Ishikawa (cell line): Measurements from ENCODE around the gene MACF1.

ENCODE experiments used
- CEBPB ChIP-seq: IDR thresholded peaks from 2 replicates; pipeline ENCODE4 v1.6.1; 2012
- CREB1 ChIP-seq: IDR thresholded peaks from 2 replicates; pipeline ENCODE4 v1.6.1; 2012; ENCODE audit warnings: low read depth
- EGR1 ChIP-seq: IDR thresholded peaks from 2 replicates; pipeline ENCODE4 v1.6.1; 2012
- EP300 ChIP-seq: IDR thresholded peaks from 2 replicates; pipeline ENCODE4 v1.6.1; 2012; ENCODE audit warnings: borderline replicate concordance
- FOXM1 ChIP-seq: IDR thresholded peaks from 2 replicates; pipeline ENCODE4 v1.6.1; 2012; ENCODE audit warnings: low read depth, borderline replicate concordance
- NFIC ChIP-seq: IDR thresholded peaks from 2 replicates; pipeline ENCODE4 v1.6.1; 2012
- RAD21 ChIP-seq: IDR thresholded peaks from 2 replicates; pipeline ENCODE4 v1.6.1; 2012; ENCODE audit warnings: low read depth
- TAF1 ChIP-seq: IDR thresholded peaks from 2 replicates; pipeline ENCODE4 v1.6.1; 2012; ENCODE audit warnings: low read depth, mild to moderate bottlenecking
- TCF12 ChIP-seq: IDR thresholded peaks from 2 replicates; pipeline ENCODE4 v1.6.1; 2012; ENCODE audit warnings: low read depth
- TEAD4 ChIP-seq: IDR thresholded peaks from 2 replicates; pipeline ENCODE4 v1.6.1; 2012
- YY1 ChIP-seq: IDR thresholded peaks from 2 replicates; pipeline ENCODE4 v1.6.1; 2012; ENCODE audit warnings: low read depth
- ZBTB7A ChIP-seq: IDR thresholded peaks from 2 replicates; pipeline ENCODE4 v1.6.1; 2012; ENCODE audit warnings: low read depth
- TF ChIP-seq, protein P1 (sequence below): IDR thresholded peaks from 2 replicates; pipeline ENCODE4 v1.6.1; 2012; ENCODE audit warnings: low read depth, mild to moderate bottlenecking
- TF ChIP-seq, protein P2 (sequence below): IDR thresholded peaks from 2 replicates; pipeline ENCODE4 v1.6.1; 2012
- TF ChIP-seq, protein P3 (sequence below): IDR thresholded peaks from 2 replicates; pipeline ENCODE4 v1.6.1; 2012

Gene MACF1

DNA sequence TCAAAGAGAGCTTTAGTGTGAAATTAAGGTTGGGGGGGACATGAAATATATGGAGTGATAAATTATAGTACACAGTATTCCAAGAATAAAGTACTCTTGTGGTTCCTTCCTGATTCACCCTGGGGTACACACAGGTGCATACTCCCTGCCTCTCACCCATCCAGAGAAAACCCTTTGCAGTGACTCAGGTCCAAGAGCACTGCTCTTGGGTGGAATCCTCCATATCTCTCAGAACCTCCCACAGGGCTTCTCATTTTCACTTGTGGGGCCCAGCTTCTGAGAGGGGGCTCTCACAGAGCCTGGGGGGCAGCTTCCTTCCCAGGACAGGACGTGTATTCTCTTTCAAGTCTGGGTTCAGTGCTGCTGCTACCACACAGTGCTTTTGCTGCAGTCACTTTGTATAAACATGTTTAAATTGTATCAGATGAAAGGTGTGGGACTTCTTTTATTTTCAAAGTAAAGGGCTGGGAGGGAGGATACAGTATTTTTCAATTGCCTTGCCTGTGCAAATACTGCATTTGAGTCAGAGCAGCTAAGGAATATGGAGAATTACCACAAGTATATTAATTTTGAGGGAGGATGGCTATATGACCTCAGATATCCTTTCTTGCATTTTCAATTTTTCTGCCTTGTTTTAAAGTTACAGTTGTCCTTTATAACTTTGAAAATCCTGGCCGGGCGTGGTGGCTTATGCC is 262.1 kb downstream of the MACF1 start:
- TF ChIP-seq, protein P1, sequence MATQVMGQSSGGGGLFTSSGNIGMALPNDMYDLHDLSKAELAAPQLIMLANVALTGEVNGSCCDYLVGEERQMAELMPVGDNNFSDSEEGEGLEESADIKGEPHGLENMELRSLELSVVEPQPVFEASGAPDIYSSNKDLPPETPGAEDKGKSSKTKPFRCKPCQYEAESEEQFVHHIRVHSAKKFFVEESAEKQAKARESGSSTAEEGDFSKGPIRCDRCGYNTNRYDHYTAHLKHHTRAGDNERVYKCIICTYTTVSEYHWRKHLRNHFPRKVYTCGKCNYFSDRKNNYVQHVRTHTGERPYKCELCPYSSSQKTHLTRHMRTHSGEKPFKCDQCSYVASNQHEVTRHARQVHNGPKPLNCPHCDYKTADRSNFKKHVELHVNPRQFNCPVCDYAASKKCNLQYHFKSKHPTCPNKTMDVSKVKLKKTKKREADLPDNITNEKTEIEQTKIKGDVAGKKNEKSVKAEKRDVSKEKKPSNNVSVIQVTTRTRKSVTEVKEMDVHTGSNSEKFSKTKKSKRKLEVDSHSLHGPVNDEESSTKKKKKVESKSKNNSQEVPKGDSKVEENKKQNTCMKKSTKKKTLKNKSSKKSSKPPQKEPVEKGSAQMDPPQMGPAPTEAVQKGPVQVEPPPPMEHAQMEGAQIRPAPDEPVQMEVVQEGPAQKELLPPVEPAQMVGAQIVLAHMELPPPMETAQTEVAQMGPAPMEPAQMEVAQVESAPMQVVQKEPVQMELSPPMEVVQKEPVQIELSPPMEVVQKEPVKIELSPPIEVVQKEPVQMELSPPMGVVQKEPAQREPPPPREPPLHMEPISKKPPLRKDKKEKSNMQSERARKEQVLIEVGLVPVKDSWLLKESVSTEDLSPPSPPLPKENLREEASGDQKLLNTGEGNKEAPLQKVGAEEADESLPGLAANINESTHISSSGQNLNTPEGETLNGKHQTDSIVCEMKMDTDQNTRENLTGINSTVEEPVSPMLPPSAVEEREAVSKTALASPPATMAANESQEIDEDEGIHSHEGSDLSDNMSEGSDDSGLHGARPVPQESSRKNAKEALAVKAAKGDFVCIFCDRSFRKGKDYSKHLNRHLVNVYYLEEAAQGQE = no peak
- TF ChIP-seq RAD21 = no peak
- TF ChIP-seq FOXM1 = no peak
- no peak for TF ChIP-seq CREB1
- TF ChIP-seq CEBPB = no peak

DNA sequence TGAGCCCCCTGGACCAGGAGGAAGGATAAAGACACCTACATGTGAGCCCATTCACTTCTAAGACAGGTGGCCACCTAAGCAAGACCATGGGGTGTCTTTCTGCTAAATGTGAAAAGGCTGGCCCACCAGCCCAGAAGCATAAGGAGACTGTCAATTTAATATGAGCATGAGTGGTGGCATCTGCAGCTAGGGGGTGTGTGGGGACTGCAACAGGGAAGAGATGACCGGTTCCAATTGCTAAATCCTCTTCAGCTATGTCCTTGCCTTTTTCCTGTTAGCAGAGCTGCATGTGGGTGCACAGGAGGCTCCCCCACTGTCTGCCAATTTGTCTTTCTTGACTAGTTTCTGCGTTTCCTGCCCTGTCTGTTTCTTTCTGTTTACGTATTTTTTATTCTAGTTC is 264.7 kb downstream of the MACF1 start:
- TF ChIP-seq CEBPB (no peak), TAF1 (no peak), TEAD4 (no peak), CREB1 (no peak), FOXM1 (no peak), YY1 (no peak), NFIC (no peak), ZBTB7A (no peak), TCF12 (no peak), RAD21 (no peak), EGR1 (no peak), EP300 (no peak)
- TF ChIP-seq, protein P1 = no peak
- TF ChIP-seq, protein P2, sequence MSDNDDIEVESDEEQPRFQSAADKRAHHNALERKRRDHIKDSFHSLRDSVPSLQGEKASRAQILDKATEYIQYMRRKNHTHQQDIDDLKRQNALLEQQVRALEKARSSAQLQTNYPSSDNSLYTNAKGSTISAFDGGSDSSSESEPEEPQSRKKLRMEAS = no peak
- TF ChIP-seq, protein P3, sequence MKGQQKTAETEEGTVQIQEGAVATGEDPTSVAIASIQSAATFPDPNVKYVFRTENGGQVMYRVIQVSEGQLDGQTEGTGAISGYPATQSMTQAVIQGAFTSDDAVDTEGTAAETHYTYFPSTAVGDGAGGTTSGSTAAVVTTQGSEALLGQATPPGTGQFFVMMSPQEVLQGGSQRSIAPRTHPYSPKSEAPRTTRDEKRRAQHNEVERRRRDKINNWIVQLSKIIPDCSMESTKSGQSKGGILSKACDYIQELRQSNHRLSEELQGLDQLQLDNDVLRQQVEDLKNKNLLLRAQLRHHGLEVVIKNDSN = no peak

DNA sequence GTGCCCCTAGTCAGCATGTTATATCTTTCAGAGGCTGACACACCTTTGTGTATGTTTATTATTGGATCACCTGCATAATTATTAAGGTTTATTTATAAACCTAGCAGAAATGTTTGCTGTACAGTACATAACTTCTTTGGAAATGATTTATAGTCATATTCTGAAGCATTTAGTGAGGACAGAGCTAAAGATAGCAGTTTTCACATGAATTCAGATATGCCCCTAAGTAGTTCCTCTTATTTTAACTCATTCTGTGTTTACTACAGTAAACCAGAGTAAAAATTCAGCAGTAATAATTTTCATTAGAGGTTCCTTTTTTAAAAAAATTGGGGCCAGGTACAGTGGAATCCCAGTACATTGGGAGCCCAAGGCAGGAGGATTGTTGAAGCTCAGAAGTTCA is 265.5 kb downstream of the MACF1 start:
- no peak for TF ChIP-seq EGR1

DNA sequence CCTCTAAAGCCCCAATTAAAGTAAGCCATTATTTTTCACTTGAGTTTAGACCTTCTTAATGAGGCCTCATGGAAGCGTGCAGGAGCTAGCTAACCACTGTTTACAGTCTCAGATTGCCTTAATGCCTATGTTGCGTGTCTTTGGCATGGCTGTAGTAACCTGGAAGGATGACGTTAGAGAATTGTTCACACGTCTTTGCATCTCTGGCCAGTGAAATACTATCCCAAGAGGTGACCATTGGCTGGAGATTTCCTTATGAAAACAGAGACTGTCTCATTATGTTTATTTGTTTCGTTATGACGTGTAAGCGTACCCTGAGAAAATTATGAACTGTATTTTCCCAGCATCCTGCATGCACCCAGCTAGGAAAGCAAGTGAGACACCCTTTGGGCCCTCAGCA is 268.3 kb downstream of the MACF1 start:
- TF ChIP-seq TEAD4 = no peak
- no peak for TF ChIP-seq FOXM1
- TF ChIP-seq ZBTB7A = no peak
- TF ChIP-seq NFIC = no peak
- TF ChIP-seq, protein P2 = no peak
- TF ChIP-seq, protein P3 = no peak
- TF ChIP-seq TAF1 = no peak
- TF ChIP-seq, protein P1 = no peak
- no peak for TF ChIP-seq EP300
- TF ChIP-seq CREB1 = no peak
- TF ChIP-seq RAD21 = no peak
- TF ChIP-seq TCF12 = no peak
- TF ChIP-seq EGR1 = no peak

DNA sequence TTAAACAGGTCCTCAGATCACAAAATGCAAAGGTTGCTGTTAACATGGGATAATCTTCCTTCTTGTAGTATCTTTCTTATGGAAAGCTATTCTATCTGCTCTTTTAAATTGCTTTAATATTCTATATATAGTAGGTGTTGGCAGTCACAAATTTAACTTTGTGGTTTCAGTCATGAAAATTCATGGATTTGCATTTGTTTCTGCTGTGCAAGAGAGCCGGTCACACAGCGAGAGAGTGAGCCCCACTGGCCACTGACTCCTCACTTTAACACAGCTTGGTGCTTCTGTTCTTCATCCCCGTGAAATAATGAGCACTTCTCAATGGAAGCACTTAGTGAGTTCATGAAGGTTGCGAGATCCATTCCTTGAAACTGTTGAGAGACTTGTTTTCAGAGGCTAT is 268.8 kb downstream of the MACF1 start:
- TF ChIP-seq ZBTB7A (no peak), TAF1 (no peak), RAD21 (no peak), YY1 (no peak), TEAD4 (no peak), NFIC (no peak), FOXM1 (no peak), CREB1 (no peak), TCF12 (no peak), EGR1 (no peak), CEBPB (no peak), EP300 (no peak)
- TF ChIP-seq, protein P3 = no peak
- TF ChIP-seq, protein P1 = no peak
